Islet precursor cell (in vitro differentiated cells): Measurements from ENCODE around the gene FAM81A.
A peak's percentile ranks its signal among the peaks of the same experiment; 100 is the strongest.

Experiments
- DNase-seq: peaks from one replicate; pipeline ENCODE4 v3.0.0-alpha.2; 2018

The FAM81A gene

DNA sequence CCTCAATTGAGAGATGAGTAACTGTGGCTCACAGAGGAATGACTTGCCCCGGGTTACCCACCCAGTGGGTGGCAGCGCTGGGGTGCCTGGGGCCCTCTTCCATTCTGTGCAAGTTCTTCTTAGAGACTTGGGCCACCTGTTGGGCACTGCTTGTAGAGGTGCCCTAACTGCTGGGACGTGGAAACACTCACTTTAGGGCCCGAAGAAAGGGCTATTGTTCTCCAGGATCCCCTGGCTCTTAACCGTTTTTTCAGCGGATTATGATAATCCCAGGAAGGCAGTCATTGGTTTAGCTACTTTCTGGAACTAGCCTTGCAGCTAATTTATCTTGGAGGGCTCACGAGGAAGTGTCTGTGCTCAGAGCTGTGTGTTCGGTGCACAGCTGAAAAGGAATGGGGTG, 107.6 kb downstream of the FAM81A start:
- peak; percentile 14 for DNase-seq

DNA sequence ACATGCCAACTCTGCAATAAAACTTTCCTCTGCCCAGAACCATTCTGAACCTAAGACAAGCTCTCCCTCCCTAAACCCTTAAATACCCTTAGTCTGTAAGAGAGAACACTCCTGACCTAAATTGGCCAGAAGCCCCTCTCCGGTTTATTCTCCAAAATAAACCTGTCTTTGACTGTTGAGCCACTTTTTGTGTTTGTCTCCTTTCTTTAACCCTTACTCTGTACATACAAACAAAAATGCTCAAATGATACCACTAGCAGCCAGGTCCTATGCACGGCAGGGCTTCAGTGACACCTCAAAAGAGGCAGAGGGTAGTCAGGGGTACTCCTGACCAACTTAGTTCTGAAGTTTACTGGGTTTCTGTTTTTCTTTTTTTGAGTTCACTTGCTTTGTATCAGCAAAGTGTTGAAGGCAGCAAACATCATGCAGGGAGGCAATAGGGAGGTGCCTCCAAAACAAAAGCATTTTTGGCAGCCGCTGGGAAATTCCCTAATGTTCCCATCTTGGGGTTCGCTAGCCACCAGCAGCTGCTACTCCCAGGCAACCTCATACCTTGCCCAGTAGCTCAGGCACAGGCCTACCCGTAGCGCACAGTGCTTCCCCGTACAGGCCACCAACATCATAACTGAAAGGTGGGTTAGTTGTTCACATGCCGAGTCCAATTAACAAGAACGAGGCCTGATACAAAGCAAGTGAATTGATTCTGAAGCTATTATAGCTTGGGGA, 110.7 kb downstream of the FAM81A start:
- no peak for DNase-seq

DNA sequence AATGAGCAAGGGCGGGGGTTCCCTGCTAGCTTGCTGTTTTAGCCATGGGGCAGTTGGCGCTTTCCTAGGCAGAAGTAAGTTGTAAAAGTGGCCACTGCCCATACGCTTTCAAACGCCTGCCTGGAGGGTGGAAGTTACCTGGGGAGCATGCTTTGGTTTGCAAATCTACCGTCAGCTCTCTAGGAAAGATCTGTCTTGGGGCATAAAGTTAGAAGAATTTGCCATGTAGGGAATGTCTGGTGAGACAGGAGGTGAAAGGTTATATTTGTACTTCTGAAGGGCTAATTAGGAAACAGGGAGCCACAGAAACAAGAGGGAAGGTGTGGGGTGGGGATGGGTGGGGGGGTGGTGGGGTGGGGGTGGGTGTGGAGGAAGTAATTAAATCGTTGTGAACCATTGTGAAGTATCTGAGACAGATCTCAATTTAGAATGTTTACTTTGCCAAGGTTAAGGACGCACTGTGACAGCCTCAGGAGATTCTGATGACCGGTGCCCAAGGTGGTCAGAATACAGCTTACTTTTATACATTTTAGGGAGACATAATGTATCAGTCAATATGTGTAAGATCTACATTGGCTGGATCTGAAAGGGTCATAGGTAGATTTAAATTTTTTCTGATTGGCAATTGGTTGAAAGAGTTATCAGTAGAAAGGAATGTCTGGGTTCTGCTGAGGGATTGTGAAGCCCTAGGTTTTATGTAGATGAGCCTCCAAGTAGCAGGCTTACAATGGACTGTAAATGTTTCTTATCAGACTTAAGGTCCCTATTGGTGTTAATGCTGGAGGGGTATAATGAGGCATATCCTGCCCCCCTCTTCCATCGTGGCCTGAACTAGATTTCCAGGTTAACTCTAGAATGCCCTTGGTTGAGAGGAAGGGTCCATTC, 111.6 kb downstream of the FAM81A start:
- DNase-seq = peak; percentile 59

DNA sequence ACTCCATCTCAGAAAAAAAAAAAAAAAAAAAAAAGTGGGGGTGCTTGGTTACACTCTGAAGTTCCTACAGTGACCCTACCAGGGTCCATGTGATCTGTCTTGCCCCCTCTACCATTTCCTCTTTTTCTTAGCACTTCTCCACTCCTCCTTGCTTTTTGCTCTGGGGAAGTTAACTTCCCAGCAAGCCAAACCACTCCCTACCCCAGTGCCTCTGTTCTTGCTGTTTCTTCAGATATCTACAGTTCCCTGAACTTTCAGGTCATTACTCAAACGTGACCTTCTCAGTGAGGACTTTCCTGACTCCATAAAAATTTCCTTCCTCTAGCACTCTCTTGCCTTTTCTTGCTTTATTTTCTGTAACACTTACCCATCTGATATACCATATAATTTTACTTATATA, 112.5 kb downstream of the FAM81A start:
- no peak for DNase-seq

DNA sequence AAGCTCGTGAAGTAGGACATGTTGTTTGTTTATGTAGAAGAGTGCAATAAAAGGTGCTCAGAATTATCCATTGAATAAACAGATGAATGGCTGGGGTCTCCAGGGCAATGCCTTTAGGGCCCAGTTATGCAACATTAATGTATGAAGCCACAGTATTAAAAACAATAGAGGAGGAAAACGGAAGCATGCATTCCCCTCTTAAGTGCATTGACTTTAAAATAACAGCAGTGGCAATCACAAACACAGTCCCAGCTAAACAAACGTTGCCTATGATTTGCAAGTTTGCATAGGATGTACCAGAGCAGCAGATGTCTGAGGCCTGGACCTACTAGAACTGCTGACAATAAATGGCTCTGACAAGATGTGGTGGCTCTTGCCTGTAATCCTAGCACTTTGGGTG, 113.0 kb downstream of the FAM81A start:
- DNase-seq = no peak

DNA sequence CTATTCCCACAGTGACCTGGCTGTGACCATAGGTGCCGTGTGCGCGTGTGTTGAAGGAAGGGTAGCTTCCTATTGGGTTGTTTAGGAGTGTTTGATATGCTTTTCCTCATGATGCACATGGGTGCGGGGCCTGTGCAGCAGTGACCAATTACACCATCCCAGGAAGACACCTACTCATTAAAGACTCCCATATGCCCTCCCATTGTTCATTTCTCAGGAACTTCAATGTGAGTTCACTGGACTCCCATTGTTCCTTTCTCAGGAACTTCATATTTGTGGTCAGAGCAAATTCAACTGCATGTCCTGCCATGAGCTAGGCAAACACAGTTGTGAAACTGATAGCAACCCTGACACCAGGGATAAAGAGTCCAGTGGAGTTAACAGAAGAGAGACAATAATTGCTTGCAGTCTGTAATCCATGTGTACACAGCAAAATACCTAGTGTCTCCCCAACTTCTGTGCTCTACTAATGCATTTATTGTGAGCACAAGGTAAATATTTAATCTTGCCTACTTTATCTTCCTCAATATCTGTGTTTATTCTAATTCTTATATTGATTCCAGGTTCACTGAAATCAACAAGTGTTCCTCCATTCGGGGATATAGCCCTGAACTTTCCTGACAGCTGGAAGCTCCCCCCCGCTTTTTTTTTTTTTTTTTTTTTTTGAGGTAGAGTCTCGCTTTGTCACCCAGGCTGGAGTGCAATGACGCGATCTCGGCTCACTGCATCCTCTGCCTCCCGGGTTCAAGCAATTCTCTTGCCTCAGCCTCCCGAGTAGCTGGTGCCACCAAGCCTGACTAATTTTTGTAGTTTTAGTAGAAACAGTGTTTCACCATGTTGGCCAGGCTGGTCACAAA, 116.1 kb downstream of the FAM81A start:
- DNase-seq = no peak

DNA sequence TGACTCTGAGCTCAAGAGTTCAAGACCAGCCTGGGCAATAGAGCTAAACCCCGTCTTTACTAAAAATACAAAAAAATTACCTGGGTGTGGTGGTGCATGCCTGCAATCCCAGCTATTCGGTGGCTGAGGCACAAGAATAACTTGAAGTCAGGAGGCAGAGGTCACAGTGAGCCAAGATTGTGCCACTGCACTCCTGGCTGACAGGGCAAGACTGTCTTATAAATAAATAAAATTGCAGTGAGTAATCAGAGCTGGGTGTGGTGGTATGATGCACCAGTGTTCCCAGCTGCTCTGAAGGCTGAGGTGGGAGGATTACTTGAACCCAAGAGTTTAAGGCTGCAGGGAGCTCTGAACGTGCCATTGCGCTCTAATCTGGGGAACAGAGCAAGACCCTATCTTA, 117.7 kb downstream of the FAM81A start:
- DNase-seq = no peak

DNA sequence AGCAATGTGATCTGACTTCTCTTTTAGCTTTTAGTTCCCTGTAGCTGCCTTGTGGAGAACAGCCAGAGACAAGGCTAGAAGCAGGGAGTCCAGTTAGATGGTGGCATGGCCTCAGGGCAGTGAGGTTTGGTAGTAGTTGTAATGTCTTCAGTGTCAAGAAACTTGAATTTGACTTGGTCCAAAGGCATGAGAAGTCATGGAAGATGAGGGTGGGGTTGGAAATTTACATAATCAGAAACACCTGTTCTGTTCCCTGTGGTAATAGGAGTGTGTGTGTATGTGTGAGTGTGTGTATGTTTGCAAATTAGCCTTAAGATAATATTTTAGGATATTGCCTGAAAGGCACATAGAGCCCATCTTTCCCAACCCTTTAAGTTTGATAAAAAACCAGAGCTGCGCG, 118.4 kb downstream of the FAM81A start:
- DNase-seq = no peak

DNA sequence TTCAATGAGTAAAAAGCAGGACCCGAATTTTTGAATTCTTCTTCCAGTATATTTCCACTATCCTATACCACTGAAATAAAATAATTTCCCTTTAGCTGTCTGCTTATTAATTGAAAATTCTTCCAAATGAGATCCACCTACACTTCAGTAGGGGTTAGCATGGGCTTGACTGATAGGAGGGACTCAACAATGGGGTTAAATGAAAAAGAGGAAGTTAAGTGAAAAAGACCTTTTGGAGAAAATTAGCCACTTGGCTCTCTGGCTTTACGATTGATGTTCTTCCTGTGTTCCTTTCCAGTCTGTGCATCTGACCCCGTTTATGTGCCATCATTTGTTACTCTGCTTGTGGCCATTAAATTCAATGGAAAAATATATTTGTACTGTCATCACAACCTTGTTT, 119.6 kb downstream of the FAM81A start:
- no peak for DNase-seq

DNA sequence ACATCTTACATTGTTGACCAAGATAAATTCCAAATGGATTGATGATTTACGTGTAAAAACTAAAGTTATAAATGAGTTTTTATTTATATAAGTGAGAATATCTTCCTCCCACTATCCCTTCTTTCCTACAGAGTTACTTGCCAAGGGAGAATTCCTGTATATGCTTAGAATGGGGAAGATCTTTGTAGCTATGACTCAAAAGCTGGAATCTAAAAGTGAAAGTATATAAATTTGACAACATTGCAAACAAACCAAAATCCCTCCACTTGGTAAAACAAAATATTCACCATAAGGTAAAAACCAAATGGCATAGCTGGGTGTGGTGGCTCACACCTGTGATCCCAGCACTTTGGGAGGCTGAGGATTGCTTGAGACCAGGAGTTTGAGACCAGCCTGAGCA, 120.9 kb downstream of the FAM81A start:
- no peak for DNase-seq

DNA sequence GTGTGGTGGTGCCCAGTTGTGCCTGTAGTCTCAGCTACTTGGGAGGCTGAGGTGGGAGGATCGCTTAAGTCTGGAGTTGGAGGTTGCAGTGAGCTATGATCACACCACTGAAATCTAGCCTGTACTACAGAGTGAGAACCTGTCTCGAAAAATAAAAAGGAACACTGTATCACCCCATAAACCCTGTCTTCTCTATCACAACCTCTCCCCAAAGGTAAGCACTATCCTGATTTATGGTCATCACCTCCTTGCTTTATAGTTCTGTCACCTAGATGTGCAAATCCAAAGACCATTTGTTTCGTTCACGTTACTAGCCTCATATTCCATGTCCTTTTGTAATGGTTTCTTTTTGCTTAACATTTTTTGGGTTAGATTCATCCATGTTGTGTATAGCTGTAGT, 123.6 kb downstream of the FAM81A start:
- DNase-seq = no peak

DNA sequence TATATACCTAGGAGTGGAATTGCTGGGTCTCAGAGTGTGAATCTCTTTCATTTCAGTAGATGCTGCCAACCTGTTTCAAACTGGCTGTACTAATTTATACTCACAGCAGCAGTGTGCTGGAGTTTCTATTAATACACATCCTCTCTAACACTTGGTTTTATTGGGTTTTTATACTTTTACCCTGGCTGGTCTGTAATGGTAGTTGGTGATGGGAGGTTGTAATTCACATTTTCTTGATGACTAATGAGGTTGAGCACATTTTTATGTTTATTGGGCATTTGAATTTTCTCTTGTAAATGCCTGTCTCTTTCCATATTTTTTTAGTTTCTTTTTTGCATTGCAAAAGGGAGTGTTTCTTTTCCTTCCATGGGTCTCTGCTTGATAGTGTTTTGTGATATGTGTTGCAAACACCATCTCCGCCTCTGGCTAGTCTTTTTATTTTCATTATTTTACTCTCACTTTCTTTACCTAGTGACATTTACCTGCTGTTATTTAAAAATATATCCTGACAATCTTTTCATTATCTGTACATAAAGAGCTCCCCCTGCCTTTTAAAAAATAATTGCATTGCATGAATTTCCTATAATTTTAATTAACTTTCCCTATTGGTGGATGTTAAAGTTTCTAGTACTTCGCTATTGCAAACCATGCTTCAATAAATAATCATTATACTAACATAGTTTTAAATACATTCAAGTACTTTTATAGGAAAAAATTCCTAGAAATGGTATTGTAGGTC, 124.6 kb downstream of the FAM81A start:
- no peak for DNase-seq

DNA sequence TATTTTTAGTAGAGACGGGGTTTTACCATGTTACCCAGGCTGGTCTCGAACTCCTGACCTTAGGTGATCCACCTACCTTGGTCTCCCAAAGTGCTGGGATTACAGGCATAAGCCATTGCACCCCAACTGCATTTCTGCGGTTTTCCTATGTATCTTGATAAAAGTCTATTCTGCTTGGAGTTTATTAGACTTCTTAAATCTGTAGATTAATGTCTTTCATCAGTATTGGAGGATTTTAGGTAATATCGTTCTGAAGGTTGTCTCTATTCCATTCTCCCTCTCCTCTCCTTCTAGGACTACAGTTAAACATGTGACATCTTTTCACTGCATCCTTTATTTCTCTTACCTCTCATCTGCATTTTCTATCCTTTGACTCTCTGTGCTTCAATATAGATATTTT, 127.3 kb downstream of the FAM81A start:
- DNase-seq = no peak

DNA sequence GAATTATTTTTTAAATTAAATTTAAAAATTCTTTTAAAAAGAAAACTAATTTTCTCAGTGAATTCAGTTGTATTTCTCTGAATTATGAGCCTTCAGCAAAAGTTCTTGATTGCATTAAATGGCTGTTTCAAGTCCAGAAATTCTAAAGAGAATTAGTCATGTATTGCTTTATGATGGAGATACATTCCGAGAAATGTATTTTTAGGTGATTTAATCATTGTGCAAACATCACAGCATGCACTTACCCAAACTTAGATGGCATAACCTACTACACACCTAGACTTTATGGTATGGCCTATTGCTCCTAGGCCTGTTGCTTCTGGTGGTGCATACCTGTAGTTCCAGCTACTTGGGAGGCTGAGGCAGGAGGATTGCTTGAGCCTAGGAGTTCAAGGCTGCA, 129.3 kb downstream of the FAM81A start:
- DNase-seq = no peak

DNA sequence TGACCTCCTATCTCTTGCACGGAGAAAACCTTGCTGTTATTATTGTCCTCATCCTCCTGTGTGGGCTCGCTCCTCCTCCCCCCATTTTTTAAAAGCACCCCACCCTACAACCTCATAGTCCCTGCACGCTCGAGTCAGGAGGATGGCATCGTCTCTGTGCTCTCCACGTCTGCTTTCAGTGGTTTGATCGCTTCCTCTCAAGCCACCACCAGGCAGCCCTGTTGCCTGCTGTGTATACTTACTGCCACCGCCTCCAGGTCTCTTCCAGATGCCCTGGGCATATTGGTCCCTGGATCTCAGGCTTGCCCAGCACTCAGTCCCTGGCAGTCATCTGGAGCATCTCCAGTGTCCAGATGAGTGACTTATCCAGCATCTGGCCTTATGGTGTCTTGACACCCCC, 131.5 kb downstream of the FAM81A start:
- DNase-seq = no peak

DNA sequence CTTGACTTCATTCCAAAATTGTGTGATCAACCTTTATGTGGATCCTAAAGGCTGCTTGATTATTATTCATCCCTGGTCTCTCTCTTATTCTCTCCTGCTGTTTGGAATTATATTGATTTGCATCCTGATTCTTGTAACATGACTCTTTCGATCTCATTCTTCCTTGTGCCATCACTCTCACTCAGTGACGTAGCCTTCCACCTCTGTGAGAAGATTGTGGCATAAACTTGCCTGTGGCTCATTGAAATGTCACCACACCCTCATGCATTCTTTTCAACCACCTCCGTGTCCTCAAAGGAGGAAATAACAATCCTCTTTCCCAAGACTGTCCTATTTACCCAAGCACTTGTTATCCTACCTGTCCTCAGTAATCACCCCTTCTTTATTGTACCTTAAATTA, 132.3 kb downstream of the FAM81A start:
- DNase-seq = no peak

DNA sequence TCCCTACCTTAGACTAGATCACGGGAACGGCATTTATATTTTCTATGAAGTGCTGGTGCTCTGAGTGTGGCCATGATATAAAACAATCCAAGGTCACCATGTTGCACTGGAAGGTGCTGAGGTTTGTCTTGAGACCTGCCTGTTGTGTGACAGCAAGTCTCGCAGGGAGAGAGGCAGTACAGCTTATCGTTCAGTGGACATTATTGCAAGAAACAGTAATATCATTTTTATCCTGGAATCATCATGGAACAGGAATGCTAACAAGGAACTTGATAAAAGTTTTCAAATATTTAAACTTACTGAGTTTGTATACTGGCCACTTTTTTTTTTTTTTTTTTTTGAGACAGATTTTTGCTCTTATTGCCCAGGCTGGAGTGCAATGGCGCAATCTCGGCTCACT, 133.6 kb downstream of the FAM81A start:
- no peak for DNase-seq
